Panc1 (cell line): Measurements from ENCODE around the gene ANO1. TPM values are rescaled to one million over a fixed set of nuclear protein-coding genes. Genes with fewer than 3 reads are reported as not detected.

Experiments used
- ATAC-seq: fragments of 200-7000 bp; cut with Tn5 transposase; 2 replicates; pipeline ENCODE4 v1.9.1; 2020; ENCODE audit warnings: mild to moderate bottlenecking, moderate library complexity
- BruUV-seq: library from RNA; stranded (reverse); fragments of 400-500 nt; replicated peaks from 2 replicates; lab custom pipeline; 2021; lab: Mats Ljungman, UMichigan
- CTCF ChIA-PET: fragments of 300-600 bp; sonication (Branson Sonifier 250); formaldehyde crosslinking; loops from one replicate; lab custom pipeline; 2022; ENCODE audit warnings: antibody characterized with exemption; lab: Charles Lee
- POLR2A ChIA-PET: fragments of 300-600 bp; sonication (Branson Sonifier 250); formaldehyde crosslinking; loops from one replicate; lab custom pipeline; 2022; ENCODE audit warnings: antibody characterized with exemption; lab: Charles Lee
- DNase-seq: peaks from one replicate; pipeline ENCODE4 v3.0.0-alpha.2; 2010; ENCODE audit warnings: low read depth, low spot score
- H3K27ac ChIP-seq: 2 replicates; pipeline ENCODE4 v1.5.1; 2011; ENCODE audit warnings: mild to moderate bottlenecking, low read length, inconsistent platforms
- H3K27me3 ChIP-seq: fragments of 200-500 bp; sonication (Bioruptor generic); 2 replicates; pipeline ENCODE4 v1.6.0; 2014; ENCODE audit warnings: low read length, inconsistent platforms; ENCODE audit not compliant: control insufficient read depth, insufficient read depth
- H3K36me3 ChIP-seq: fragments of 200-500 bp; sonication (Bioruptor generic); 2 replicates; pipeline ENCODE4 v1.5.1; 2014; ENCODE audit warnings: inconsistent platforms, mild to moderate bottlenecking, low read length, moderate library complexity; ENCODE audit not compliant: control insufficient read depth, insufficient read depth
- H3K4me1 ChIP-seq: 2 replicates; pipeline ENCODE4 v1.5.1; 2011; ENCODE audit warnings: inconsistent platforms, mild to moderate bottlenecking, low read length, moderate library complexity; ENCODE audit not compliant: control insufficient read depth, insufficient read depth
- H3K4me3 ChIP-seq, 2 experiments: 2 replicates each; pipeline ENCODE4 v1.5.1; 2011 to 2012; ENCODE audit warnings: low read depth in 2 of 2, low read length in 2 of 2, mild to moderate bottlenecking in 2 of 2, inconsistent platforms in 1 of 2, moderate library complexity in 1 of 2
- H3K9me3 ChIP-seq: fragments of 200-500 bp; sonication (Bioruptor generic); 2 replicates; pipeline ENCODE4 v1.5.1; 2014; ENCODE audit warnings: low read depth, mild to moderate bottlenecking, inconsistent platforms, low read length, moderate library complexity; ENCODE audit not compliant: control insufficient read depth, insufficient read depth
- CTCF ChIP-seq: fragments of 450-650 bp; IDR thresholded peaks from 2 replicates; pipeline ENCODE4 v1.5.1; 2017; ENCODE audit warnings: mild to moderate bottlenecking
- POLR2AphosphoS5 ChIP-seq: IDR thresholded peaks from 2 replicates; pipeline ENCODE4 v1.6.1; 2012; ENCODE audit warnings: mild to moderate bottlenecking, low read depth, low read length, moderate library complexity
- REST ChIP-seq, 2 experiments: IDR thresholded peaks; 2 replicates each; pipeline ENCODE4 v1.6.1; 2011 to 2012; ENCODE audit warnings: low read depth in 2 of 2, control low read depth in 1 of 2, low read length in 1 of 2, mild to moderate bottlenecking in 1 of 2, moderate library complexity in 1 of 2; ENCODE audit not compliant: insufficient read depth in 1 of 2
- SIN3A ChIP-seq: IDR thresholded peaks from 2 replicates; pipeline ENCODE4 v1.6.1; 2012; ENCODE audit warnings: low read depth, mild to moderate bottlenecking, low read length, moderate library complexity, borderline replicate concordance; ENCODE audit not compliant: insufficient read depth
- TCF7L2 ChIP-seq: IDR thresholded peaks from 2 replicates; pipeline ENCODE4 v1.6.1; 2011; ENCODE audit warnings: mild to moderate bottlenecking, low read depth, low read length, inconsistent platforms
- in situ Hi-C: cut with HindIII; loops from 2 replicates; pipeline ENCODE4 v1.10.0; 2016; ENCODE audit warnings: low sequenced_read_pairs, low pct_unique_long_range_greater_than_20kb
- intact Hi-C: fragments of 100-400 bp; cut with micrococcal nuclease; formaldehyde crosslinking; loops from one replicate; pipeline ENCODE4 v1.10.0; 2022; ENCODE audit not compliant: unreplicated experiment
- total RNA-seq: library from RNA; stranded (reverse); gene quantifications from one replicate; pipeline ENCODE4 v1.2.1, GENCODE V29; 2021; ENCODE audit not compliant: unreplicated experiment

The ANO1 gene
- total RNA-seq, 1 experiment from 2014 or later = 2.3 TPM

GRCh38 chr11:70205049-70205725, 127.1 kb downstream of the ANO1 start:
- peaks cover 21% of the 10 kb centered on the region for H3K4me1 ChIP-seq
- no peaks in the 10 kb centered on the region for H3K27me3 ChIP-seq
- CTCF ChIA-PET = no interaction called here
- peak overlapping the region; percentile 85 to 94; a peak in 3 of 4 replicates for H3K4me3 ChIP-seq
- ATAC-seq (no peak), DNase-seq (no peak)
- in situ Hi-C loops = no loop called here
- no peaks in the 10 kb centered on the region for H3K9me3 ChIP-seq
- POLR2A ChIA-PET = interaction anchor here (0.5 kb wide), 1 partner anchor 56 kb away, joined by 7 read pairs; no protein-coding TSS in a partner anchor
- peak overlapping the region; percentile 90 for H3K27ac ChIP-seq
- TF ChIP-seq REST (IDR thresholded peaks at IDR 0.05; ENCODE audit: insufficient read depth in 1 of 2, low read depth in 2 of 2, low read length in 1 of 2) (no peak), CTCF (no peak), POLR2AphosphoS5 (peak; percentile 14; the same call in 1 of the 2 replicates)
- intact Hi-C loops = no loop called here
- H3K36me3 ChIP-seq = peaks cover 3% of the 10 kb centered on the region
- no TSS peak for BruUV-seq

GRCh38 chr11:70205766-70206165, 127.6 kb downstream of the ANO1 start:
- CTCF ChIA-PET = no interaction called here
- no TSS peak for BruUV-seq
- in situ Hi-C loops = no loop called here
- no peak overlapping the region for H3K4me3 ChIP-seq
- POLR2A ChIA-PET = no interaction called here
- ATAC-seq = no peak
- H3K27me3 ChIP-seq = no peaks in the 10 kb centered on the region
- TF ChIP-seq POLR2AphosphoS5 (no peak; the same call in 1 of the 2 replicates), CTCF (no peak), REST (IDR thresholded peaks at IDR 0.05; ENCODE audit: insufficient read depth in 1 of 2, low read depth in 2 of 2, low read length in 1 of 2) (no peak), TCF7L2 (no peak), SIN3A (no peak)
- H3K27ac ChIP-seq = no peak overlapping the region
- peaks cover 21% of the 10 kb centered on the region for H3K4me1 ChIP-seq
- intact Hi-C loops = no loop called here
- no peak for DNase-seq
- H3K9me3 ChIP-seq = no peaks in the 10 kb centered on the region
- peaks cover 3% of the 10 kb centered on the region for H3K36me3 ChIP-seq
